HEK293T (cell line): ENCODE measurements around the gene TPO.

Experiments
- ARNT ChIP-seq: fragments of 450-650 bp; IDR thresholded peaks from 2 replicates; pipeline ENCODE4 v1.6.1; 2017; ENCODE audit warnings: mild to moderate bottlenecking
- BHLHE40 ChIP-seq: fragments of 450-650 bp; IDR thresholded peaks from 2 replicates; pipeline ENCODE4 v1.6.1; 2016; ENCODE audit warnings: mild to moderate bottlenecking, moderate library complexity, borderline replicate concordance
- CTBP1 ChIP-seq: fragments of 450-650 bp; IDR thresholded peaks from 2 replicates; pipeline ENCODE4 v1.6.1; 2016; ENCODE audit warnings: borderline replicate concordance
- ELF4 ChIP-seq: fragments of 450-650 bp; IDR thresholded peaks from 2 replicates; pipeline ENCODE4 v1.6.1; 2017; ENCODE audit warnings: antibody characterized with exemption
- FOXA1 ChIP-seq: fragments of 450-650 bp; IDR thresholded peaks from 2 replicates; pipeline ENCODE4 v1.6.1; 2016; ENCODE audit warnings: mild to moderate bottlenecking
- FOXK2 ChIP-seq: fragments of 450-650 bp; IDR thresholded peaks from 2 replicates; pipeline ENCODE4 v1.6.1; 2016; ENCODE audit warnings: mild to moderate bottlenecking
- FOXM1 ChIP-seq: fragments of 450-650 bp; IDR thresholded peaks from 2 replicates; pipeline ENCODE4 v1.6.1; 2017; ENCODE audit warnings: mild to moderate bottlenecking, borderline replicate concordance
- HDGF ChIP-seq: fragments of 450-650 bp; IDR thresholded peaks from 2 replicates; pipeline ENCODE4 v1.6.1; 2017; ENCODE audit warnings: antibody characterized with exemption, borderline replicate concordance
- L3MBTL2 ChIP-seq: fragments of 450-650 bp; conservative IDR thresholded peaks from 2 replicates; pipeline ENCODE4 v1.6.1; 2016; ENCODE audit warnings: mild to moderate bottlenecking
- NFRKB ChIP-seq: fragments of 450-650 bp; IDR thresholded peaks from 2 replicates; pipeline ENCODE4 v1.6.1; 2016; ENCODE audit warnings: mild to moderate bottlenecking, moderate library complexity
- SP1 ChIP-seq: fragments of 450-650 bp; IDR thresholded peaks from 2 replicates; pipeline ENCODE4 v1.6.1; 2017
- SUZ12 ChIP-seq: fragments of 450-650 bp; IDR thresholded peaks from 2 replicates; pipeline ENCODE4 v1.6.1; 2016; ENCODE audit warnings: mild to moderate bottlenecking
- TARDBP ChIP-seq: fragments of 450-650 bp; IDR thresholded peaks from 2 replicates; pipeline ENCODE4 v1.6.1; 2016
- ZNF384 ChIP-seq: fragments of 450-650 bp; IDR thresholded peaks from 2 replicates; pipeline ENCODE4 v1.6.1; 2016

- TF ChIP-seq FOXM1 (no peak), NFRKB (no peak), SUZ12 (no peak), TARDBP (no peak), FOXA1 (no peak), CTBP1 (no peak), ELF4 (no peak), BHLHE40 (no peak), ZNF384 (no peak), SP1 (no peak), L3MBTL2 (no peak), HDGF (no peak), ARNT (no peak), FOXK2 (no peak)
Measured at GRCh38 chr2:1586923-1587840, 173.9 kb downstream of the TPO start.
